ENCODE data around the gene GPRIN2.

GPRIN2 gene

GRCh38 chr10:46540412-46541016, 15.9 kb downstream of the GPRIN2 start:
- H3K4me3 ChIP-seq (ENCODE audit: control insufficient read depth, low read depth, low read length) = no peak overlapping the region
- TF ChIP-seq CTCF (conservative IDR thresholded peaks at IDR 0.05; ENCODE audit: control insufficient read depth, insufficient read depth, low read depth, low read length) = no peak
- DNase-seq (ENCODE audit: low read depth) = no peak

GRCh38 chr10:46539596-46540411, 16.7 kb downstream of the GPRIN2 start:
- DNase-seq (ENCODE audit: low read depth) = no peak
- H3K4me3 ChIP-seq (ENCODE audit: control insufficient read depth, low read depth, low read length) = no peak overlapping the region
- no peak for TF ChIP-seq CTCF (conservative IDR thresholded peaks at IDR 0.05; ENCODE audit: control insufficient read depth, insufficient read depth, low read depth, low read length)

- no peak for TF ChIP-seq CTCF (conservative IDR thresholded peaks at IDR 0.05; ENCODE audit: control insufficient read depth, insufficient read depth, low read depth, low read length)
- H3K4me3 ChIP-seq (ENCODE audit: control insufficient read depth, low read depth, low read length) = no peak overlapping the region
- DNase-seq (ENCODE audit: low read depth) = no peak
Observed at GRCh38 chr10:46538717-46539426, 17.6 kb downstream of the GPRIN2 start.

GRCh38 chr10:46538155-46538554, 18.3 kb downstream of the GPRIN2 start:
- DNase-seq (ENCODE audit: low read depth) = no peak
- no peak overlapping the region for H3K4me3 ChIP-seq (ENCODE audit: control insufficient read depth, low read depth, low read length)
- no peak for TF ChIP-seq CTCF (conservative IDR thresholded peaks at IDR 0.05; ENCODE audit: control insufficient read depth, insufficient read depth, low read depth, low read length)

GRCh38 chr10:46537309-46537708, 19.1 kb downstream of the GPRIN2 start:
- TF ChIP-seq CTCF (conservative IDR thresholded peaks at IDR 0.05; ENCODE audit: control insufficient read depth, insufficient read depth, low read depth, low read length) = no peak
- H3K4me3 ChIP-seq (ENCODE audit: control insufficient read depth, low read depth, low read length) = no peak overlapping the region
- DNase-seq (ENCODE audit: low read depth) = no peak

- no peak for DNase-seq (ENCODE audit: low read depth)
- no peak overlapping the region for H3K4me3 ChIP-seq (ENCODE audit: control insufficient read depth, low read depth, low read length)
- no peak for TF ChIP-seq CTCF (conservative IDR thresholded peaks at IDR 0.05; ENCODE audit: control insufficient read depth, insufficient read depth, low read depth, low read length)
Observed at GRCh38 chr10:46536781-46537180, 19.7 kb downstream of the GPRIN2 start.
